GM18867 (cell line): Measurements from ENCODE around the gene STK17A.
"Not testable (repeated sequence)": the region's sequence is repeated elsewhere in the genome, so short reads cannot be mapped to it uniquely, and the experiment has no call there.

ENCODE experiments used
- ATAC-seq: cut with Tn5 transposase; IDR thresholded peaks from one replicate; pipeline ENCODE4 v1.9.1; 2021; ENCODE audit warnings: mild to moderate bottlenecking, moderate library complexity; ENCODE audit not compliant: unreplicated experiment

The STK17A gene

GRCh38 chr7:43653891-43654504, 71.1 kb downstream of the STK17A start:
- no peak for ATAC-seq

- ATAC-seq, result no peak
Observed at GRCh38 chr7:43655584-43655983, 72.7 kb downstream of the STK17A start.

- no peak for ATAC-seq
Observed at GRCh38 chr7:43656997-43657396, 74.1 kb downstream of the STK17A start.

- ATAC-seq, result peak; percentile 65
Observed at GRCh38 chr7:43658718-43659548, 76.0 kb downstream of the STK17A start.

GRCh38 chr7:43659549-43659896, 76.6 kb downstream of the STK17A start:
- ATAC-seq, result no peak

- no peak for ATAC-seq
Observed at GRCh38 chr7:43660141-43660540, 77.2 kb downstream of the STK17A start.

GRCh38 chr7:43664681-43665080, 81.8 kb downstream of the STK17A start:
- ATAC-seq, result no peak

- no peak for ATAC-seq
Observed at GRCh38 chr7:43666938-43667337, 84.0 kb downstream of the STK17A start.

- ATAC-seq, result no peak
Observed at GRCh38 chr7:43668035-43668434, 85.1 kb downstream of the STK17A start.

- ATAC-seq, result no peak
Observed at GRCh38 chr7:43669286-43670081, 86.6 kb downstream of the STK17A start.

GRCh38 chr7:43671521-43671920, 88.6 kb downstream of the STK17A start:
- no peak for ATAC-seq

GRCh38 chr7:43673243-43673976, 90.5 kb downstream of the STK17A start:
- not testable (repeated sequence) for ATAC-seq

- ATAC-seq, result no peak
Observed at GRCh38 chr7:43674559-43675436, 91.9 kb downstream of the STK17A start.
